ENCODE measurements around the gene APOA5. TPM values are rescaled to one million over a fixed set of nuclear protein-coding genes. Genes with fewer than 3 reads are reported as not detected.

The APOA5 gene
- total and polyA plus RNA-seq, 2 of the 13 experiments (the other 11 are each of a cell fraction or from before 2014, with no cell fraction given): 44.0 to 49.1 TPM

DNA sequence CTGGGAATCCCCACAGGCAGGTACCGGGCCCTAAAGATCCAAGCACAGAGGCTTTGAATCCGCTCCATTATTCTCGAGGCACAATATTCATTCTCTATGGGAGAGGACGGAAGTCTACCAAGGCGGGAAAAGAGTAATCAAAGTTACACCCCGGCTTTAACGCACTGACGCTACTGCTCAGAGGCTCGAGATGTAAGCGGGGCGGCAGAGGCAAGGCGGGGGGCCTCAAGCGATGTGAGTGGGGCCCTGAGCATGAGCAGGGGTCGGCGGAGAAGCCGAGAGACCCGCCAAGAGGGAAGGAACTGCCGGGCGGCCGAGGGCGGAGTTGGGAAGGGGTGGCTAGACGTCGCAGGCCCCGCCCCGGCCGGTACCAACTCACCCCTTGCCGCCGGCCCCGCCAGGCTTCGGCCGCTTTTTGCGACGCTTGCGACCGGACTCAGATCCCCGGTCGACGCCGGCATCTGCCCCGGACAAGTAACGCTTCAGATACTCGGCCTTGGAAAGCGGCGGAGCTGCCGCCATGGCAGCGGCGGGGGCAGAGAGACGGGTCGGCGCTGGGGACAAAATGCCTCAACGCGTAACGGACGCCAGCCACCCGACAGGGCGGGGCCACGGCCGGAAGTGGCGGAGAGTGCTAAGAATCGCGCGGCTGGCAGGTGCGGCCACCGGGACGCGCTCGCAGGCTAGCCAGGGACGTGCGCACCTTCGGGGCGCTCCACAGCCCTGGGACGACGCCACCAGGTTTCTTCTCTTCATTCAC, 19.1 kb downstream of the APOA5 start, which contains the start of gene BUD13 (continued):
- TF ChIP-seq, protein P1, sequence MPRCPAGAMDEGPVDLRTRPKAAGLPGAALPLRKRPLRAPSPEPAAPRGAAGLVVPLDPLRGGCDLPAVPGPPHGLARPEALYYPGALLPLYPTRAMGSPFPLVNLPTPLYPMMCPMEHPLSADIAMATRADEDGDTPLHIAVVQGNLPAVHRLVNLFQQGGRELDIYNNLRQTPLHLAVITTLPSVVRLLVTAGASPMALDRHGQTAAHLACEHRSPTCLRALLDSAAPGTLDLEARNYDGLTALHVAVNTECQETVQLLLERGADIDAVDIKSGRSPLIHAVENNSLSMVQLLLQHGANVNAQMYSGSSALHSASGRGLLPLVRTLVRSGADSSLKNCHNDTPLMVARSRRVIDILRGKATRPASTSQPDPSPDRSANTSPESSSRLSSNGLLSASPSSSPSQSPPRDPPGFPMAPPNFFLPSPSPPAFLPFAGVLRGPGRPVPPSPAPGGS (CRISPR knock-in tag; IDR thresholded peaks at IDR 0.05): peak; percentile 81; the same call in 1 of the 2 replicates
- TF ChIP-seq, protein P2, sequence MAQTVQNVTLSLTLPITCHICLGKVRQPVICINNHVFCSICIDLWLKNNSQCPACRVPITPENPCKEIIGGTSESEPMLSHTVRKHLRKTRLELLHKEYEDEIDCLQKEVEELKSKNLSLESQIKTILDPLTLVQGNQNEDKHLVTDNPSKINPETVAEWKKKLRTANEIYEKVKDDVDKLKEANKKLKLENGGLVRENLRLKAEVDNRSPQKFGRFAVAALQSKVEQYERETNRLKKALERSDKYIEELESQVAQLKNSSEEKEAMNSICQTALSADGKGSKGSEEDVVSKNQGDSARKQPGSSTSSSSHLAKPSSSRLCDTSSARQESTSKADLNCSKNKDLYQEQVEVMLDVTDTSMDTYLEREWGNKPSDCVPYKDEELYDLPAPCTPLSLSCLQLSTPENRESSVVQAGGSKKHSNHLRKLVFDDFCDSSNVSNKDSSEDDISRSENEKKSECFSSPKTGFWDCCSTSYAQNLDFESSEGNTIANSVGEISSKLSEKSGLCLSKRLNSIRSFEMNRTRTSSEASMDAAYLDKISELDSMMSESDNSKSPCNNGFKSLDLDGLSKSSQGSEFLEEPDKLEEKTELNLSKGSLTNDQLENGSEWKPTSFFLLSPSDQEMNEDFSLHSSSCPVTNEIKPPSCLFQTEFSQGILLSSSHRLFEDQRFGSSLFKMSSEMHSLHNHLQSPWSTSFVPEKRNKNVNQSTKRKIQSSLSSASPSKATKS (CRISPR knock-in tag; IDR thresholded peaks at IDR 0.05): no peak
- TF ChIP-seq ZNF331 (CRISPR knock-in tag; IDR thresholded peaks at IDR 0.05) (peak; percentile 88), FOXK1 (CRISPR knock-in tag; IDR thresholded peaks at IDR 0.05; ENCODE audit: borderline replicate concordance, low read depth) (peak; percentile 88), ZNF746 (CRISPR knock-in tag; IDR thresholded peaks at IDR 0.05) (peak; percentile 31; the same call in 1 of the 2 replicates), ZNF75D (CRISPR knock-in tag; IDR thresholded peaks at IDR 0.05; ENCODE audit: borderline replicate concordance) (no peak), CCDC6 (CRISPR knock-in tag; IDR thresholded peaks at IDR 0.05) (peak; percentile 91), NFE2L2 (IDR thresholded peaks at IDR 0.05; ENCODE audit: low read length) (no peak), TRIM24 (CRISPR knock-in tag; IDR thresholded peaks at IDR 0.05) (no peak), MIER2 (CRISPR knock-in tag; IDR thresholded peaks at IDR 0.05) (0 out of 2 replicates have a peak, but pooled peaks have one; percentile 22), MIER3 (CRISPR knock-in tag; IDR thresholded peaks at IDR 0.05; ENCODE audit: borderline replicate concordance) (peak; percentile 88; the same call in 1 of the 2 replicates), RFXANK (CRISPR knock-in tag; IDR thresholded peaks at IDR 0.05) (no peak), HOXA3 (CRISPR knock-in tag; IDR thresholded peaks at IDR 0.05) (peak; percentile 97), ZNF724P (CRISPR knock-in tag; IDR thresholded peaks at IDR 0.05; ENCODE audit: borderline replicate concordance) (peak; percentile 86; the same call in 1 of the 2 replicates), ZNF564 (CRISPR knock-in tag; IDR thresholded peaks at IDR 0.05) (peak; percentile 81)
- TF ChIP-seq, protein P3, sequence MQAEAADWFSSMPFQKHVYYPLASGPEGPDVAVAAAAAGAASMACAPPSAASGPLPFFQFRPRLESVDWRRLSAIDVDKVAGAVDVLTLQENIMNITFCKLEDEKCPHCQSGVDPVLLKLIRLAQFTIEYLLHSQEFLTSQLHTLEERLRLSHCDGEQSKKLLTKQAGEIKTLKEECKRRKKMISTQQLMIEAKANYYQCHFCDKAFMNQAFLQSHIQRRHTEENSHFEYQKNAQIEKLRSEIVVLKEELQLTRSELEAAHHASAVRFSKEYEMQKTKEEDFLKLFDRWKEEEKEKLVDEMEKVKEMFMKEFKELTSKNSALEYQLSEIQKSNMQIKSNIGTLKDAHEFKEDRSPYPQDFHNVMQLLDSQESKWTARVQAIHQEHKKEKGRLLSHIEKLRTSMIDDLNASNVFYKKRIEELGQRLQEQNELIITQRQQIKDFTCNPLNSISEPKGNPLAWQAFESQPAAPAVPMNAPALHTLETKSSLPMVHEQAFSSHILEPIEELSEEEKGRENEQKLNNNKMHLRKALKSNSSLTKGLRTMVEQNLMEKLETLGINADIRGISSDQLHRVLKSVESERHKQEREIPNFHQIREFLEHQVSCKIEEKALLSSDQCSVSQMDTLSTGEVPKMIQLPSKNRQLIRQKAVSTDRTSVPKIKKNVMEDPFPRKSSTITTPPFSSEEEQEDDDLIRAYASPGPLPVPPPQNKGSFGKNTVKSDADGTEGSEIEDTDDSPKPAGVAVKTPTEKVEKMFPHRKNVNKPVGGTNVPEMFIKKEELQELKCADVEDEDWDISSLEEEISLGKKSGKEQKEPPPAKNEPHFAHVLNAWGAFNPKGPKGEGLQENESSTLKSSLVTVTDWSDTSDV (CRISPR knock-in tag; IDR thresholded peaks at IDR 0.05): peak; percentile 33; the same call in 1 of the 2 replicates
- TF ChIP-seq, protein P4, sequence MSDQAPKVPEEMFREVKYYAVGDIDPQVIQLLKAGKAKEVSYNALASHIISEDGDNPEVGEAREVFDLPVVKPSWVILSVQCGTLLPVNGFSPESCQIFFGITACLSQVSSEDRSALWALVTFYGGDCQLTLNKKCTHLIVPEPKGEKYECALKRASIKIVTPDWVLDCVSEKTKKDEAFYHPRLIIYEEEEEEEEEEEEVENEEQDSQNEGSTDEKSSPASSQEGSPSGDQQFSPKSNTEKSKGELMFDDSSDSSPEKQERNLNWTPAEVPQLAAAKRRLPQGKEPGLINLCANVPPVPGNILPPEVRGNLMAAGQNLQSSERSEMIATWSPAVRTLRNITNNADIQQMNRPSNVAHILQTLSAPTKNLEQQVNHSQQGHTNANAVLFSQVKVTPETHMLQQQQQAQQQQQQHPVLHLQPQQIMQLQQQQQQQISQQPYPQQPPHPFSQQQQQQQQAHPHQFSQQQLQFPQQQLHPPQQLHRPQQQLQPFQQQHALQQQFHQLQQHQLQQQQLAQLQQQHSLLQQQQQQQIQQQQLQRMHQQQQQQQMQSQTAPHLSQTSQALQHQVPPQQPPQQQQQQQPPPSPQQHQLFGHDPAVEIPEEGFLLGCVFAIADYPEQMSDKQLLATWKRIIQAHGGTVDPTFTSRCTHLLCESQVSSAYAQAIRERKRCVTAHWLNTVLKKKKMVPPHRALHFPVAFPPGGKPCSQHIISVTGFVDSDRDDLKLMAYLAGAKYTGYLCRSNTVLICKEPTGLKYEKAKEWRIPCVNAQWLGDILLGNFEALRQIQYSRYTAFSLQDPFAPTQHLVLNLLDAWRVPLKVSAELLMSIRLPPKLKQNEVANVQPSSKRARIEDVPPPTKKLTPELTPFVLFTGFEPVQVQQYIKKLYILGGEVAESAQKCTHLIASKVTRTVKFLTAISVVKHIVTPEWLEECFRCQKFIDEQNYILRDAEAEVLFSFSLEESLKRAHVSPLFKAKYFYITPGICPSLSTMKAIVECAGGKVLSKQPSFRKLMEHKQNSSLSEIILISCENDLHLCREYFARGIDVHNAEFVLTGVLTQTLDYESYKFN (CRISPR knock-in tag; conservative IDR thresholded peaks at IDR 0.05): peak; percentile 53; the same call in 1 of the 2 replicates
- TF ChIP-seq, protein P5, sequence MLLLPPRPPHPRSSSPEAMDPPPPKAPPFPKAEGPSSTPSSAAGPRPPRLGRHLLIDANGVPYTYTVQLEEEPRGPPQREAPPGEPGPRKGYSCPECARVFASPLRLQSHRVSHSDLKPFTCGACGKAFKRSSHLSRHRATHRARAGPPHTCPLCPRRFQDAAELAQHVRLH (CRISPR knock-in tag; IDR thresholded peaks at IDR 0.05; ENCODE audit: borderline replicate concordance, low read depth): no peak
- TF ChIP-seq, protein P6, sequence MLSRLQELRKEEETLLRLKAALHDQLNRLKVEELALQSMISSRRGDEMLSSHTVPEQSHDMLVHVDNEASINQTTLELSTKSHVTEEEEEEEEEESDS (CRISPR knock-in tag; IDR thresholded peaks at IDR 0.05; ENCODE audit: borderline replicate concordance): peak; percentile 69; the same call in 1 of the 2 replicates

Measured in HepG2 (cell line).